ENCODE data around the gene RTN4RL1. TPM values are rescaled to one million over a fixed set of nuclear protein-coding genes. Genes with fewer than 3 reads are reported as not detected.

The RTN4RL1 gene
- total and polyA plus RNA-seq, 9 of the 15 experiments (the other 6 are each of a cell fraction or from before 2014, with no cell fraction given): 0.04 to 0.06 (median 0.04) TPM; not detected in 5

DNA sequence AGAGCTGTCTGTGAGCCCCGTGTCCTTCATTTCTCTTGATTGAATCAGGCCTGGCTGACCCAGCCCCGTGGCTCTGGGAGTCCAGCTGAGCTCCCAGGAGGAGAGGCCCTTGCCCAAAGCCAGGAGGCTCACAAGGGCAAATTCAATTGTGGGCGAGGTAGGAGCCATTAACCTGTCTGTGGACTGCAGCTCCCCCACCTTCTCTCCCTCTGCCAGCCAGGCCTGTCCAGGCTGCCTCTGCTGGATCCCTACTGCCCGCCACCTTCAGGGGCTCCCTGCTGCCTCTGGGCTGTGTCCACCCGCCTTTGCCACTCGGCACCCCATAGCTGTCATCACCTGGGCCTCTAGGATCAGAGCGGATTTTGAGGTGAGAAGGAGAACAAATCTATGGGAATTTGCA is 61.9 kb downstream of the RTN4RL1 start:
- Histone ChIP-seq H3K9me3 (replicated peaks; ENCODE audit: control insufficient read depth, insufficient read depth, low read depth, low read length) (no peaks in the 10 kb centered on the region), H3K27me3 (ENCODE audit: control insufficient read depth in 2 of 2, insufficient read depth in 2 of 2, low read length in 2 of 2) (peaks cover 5 to 31% of the 10 kb centered on the region in 2 experiments; a peak in 4 of 5 replicates), H3K4me3 (no peak overlapping the region), H3K9ac (ENCODE audit: insufficient read depth in 1 of 2, low read depth in 2 of 2, low read length in 2 of 2) (no peak overlapping the region), H3K9me1 (ENCODE audit: control insufficient read depth, insufficient read depth, low read length) (no peaks in the 10 kb centered on the region), H3K27ac (ENCODE audit: extremely low read depth, low read depth, low read length) (no peak overlapping the region), H3K4me1 (replicated peaks in 1 of 2; ENCODE audit: control insufficient read depth in 2 of 2, insufficient read depth in 2 of 2, low read length in 2 of 2) (peaks cover 0 to 11% of the 10 kb centered on the region in 2 experiments; a peak in 3 of 5 replicates), H4K20me1 (replicated peaks; ENCODE audit: control insufficient read depth, insufficient read depth, low read length) (0 out of 2 replicates have a peak, but pooled peaks cover 6% of the 10 kb centered on the region), H3K79me2 (ENCODE audit: control insufficient read depth, insufficient read depth, low read length) (no peaks in the 10 kb centered on the region), H3K4me2 (ENCODE audit: insufficient read depth, low read length) (no peak overlapping the region), H2AFZ (ENCODE audit: low read depth, low read length) (no peak overlapping the region), H3K36me3 (ENCODE audit: control insufficient read depth, insufficient read depth, low read length) (no peaks in the 10 kb centered on the region)
- BruUV-seq (replicated peaks): no TSS peak
- POLR2A ChIA-PET: interaction anchor here (1.1 kb wide), 1 partner anchor 12 kb away, joined by 3 read pairs; no protein-coding TSS in a partner anchor
- intact Hi-C loops (cut with micrococcal nuclease): no loop called here
- DNase-seq (ENCODE audit: extremely low read depth in 1 of 4, low spot score in 3 of 4) (no peak), ATAC-seq (no peak), FAIRE-seq (no peak)
- in situ Hi-C loops (cut with MboI): no loop called here
- WGBS (ENCODE audit: insufficient coverage, low coverage, missing lambda C conversion rate): 44% methylated on average over 4 of the region's 7 CpGs
- CTCF ChIA-PET (ENCODE audit: low intra/inter-chr PET ratio): no interaction called here
- no peak for TF ChIP-seq ZNF740 (CRISPR knock-in tag; IDR thresholded peaks at IDR 0.05)
- no peak for TF ChIP-seq ZNF740 (tag; IDR thresholded peaks at IDR 0.05)
- TF ChIP-seq ZBTB5 (IDR thresholded peaks at IDR 0.05): no peak
- no peak for TF ChIP-seq HMGN3 (IDR thresholded peaks at IDR 0.05; ENCODE audit: borderline replicate concordance, extremely low read depth, insufficient read length, low read depth, low read length)
- no peak for TF ChIP-seq TCF3 (CRISPR knock-in tag; IDR thresholded peaks at IDR 0.05)
- no peak for TF ChIP-seq ZNF354B (CRISPR knock-in tag; IDR thresholded peaks at IDR 0.05)
- TF ChIP-seq SRSF3 (IDR thresholded peaks at IDR 0.05; ENCODE audit: insufficient read depth, low read length): no peak
- no peak for TF ChIP-seq RUNX1 (IDR thresholded peaks at IDR 0.05; ENCODE audit: low read depth)
